K562 (cell line): Measurements from ENCODE around the gene UBXN10. TPM values are rescaled to one million over a fixed set of nuclear protein-coding genes. Genes with fewer than 3 reads are reported as not detected.

Experiments used
- AFF1 ChIP-seq, 2 experiments: fragments of 450-650 bp; IDR thresholded peaks; 2 replicates each; pipeline ENCODE4 v1.6.1; 2018; ENCODE audit warnings: mild to moderate bottlenecking in 2 of 2, low read depth in 1 of 2; ENCODE audit not compliant: partially characterized antibody in 2 of 2
- ARID1B ChIP-seq: fragments of 450-650 bp; IDR thresholded peaks from 2 replicates; pipeline ENCODE4 v1.6.1; 2016; ENCODE audit warnings: antibody characterized with exemption, mild to moderate bottlenecking, inconsistent platforms
- ASH1L ChIP-seq: fragments of 450-650 bp; IDR thresholded peaks from 2 replicates; pipeline ENCODE4 v1.6.1; 2018; ENCODE audit warnings: borderline replicate concordance, mild to moderate bottlenecking, low read depth; ENCODE audit not compliant: partially characterized antibody
- ATF3 ChIP-seq, 2 experiments: fragments of 450-650 bp in 1 of 2; sonication (generic) in 1 of 2; formaldehyde crosslinking in 1 of 2; IDR thresholded peaks in 1 of 2; conservative IDR thresholded peaks in 1 of 2; 2 replicates each; pipeline versions ENCODE4 v1.6.1 to v1.8.1; 2016 to 2023; ENCODE audit warnings: mild to moderate bottlenecking in 2 of 2, moderate library complexity in 2 of 2, inconsistent platforms in 1 of 2, missing genetic modification reagents in 1 of 2
- BCOR ChIP-seq: fragments of 450-650 bp; IDR thresholded peaks from 2 replicates; pipeline ENCODE4 v1.6.1; 2016
- CHD4 ChIP-seq: fragments of 200-600 bp; sonication (generic); IDR thresholded peaks from 3 replicates; pipeline ENCODE4 v1.6.1; 2012; ENCODE audit warnings: low read depth, mild to moderate bottlenecking, mixed read lengths, low read length, inconsistent platforms; ENCODE audit not compliant: insufficient read depth, insufficient replicate concordance, poor library complexity, severe bottlenecking
- ELF1 ChIP-seq: fragments of 200-800 bp; sonication (Bioruptor generic); IDR thresholded peaks from 2 replicates; pipeline ENCODE4 v1.6.1; 2016; ENCODE audit warnings: missing genetic modification characterization, missing compliant biosample characterization
- HMGXB4 ChIP-seq: sonication (generic); formaldehyde crosslinking; IDR thresholded peaks from 2 replicates; pipeline ENCODE4 v1.8.1; 2023; ENCODE audit warnings: mild to moderate bottlenecking, missing genetic modification reagents
- KAT7 ChIP-seq: sonication (generic); formaldehyde crosslinking; IDR thresholded peaks from 2 replicates; pipeline ENCODE4 v1.8.0; 2022; ENCODE audit warnings: missing genetic modification reagents, mild to moderate bottlenecking, borderline replicate concordance
- NUFIP1 ChIP-seq: fragments of 450-650 bp; IDR thresholded peaks from 2 replicates; pipeline ENCODE4 v1.6.1; 2018; ENCODE audit not compliant: partially characterized antibody
- PCBP2 ChIP-seq: fragments of 200-400 bp; formaldehyde crosslinking; IDR thresholded peaks from 2 replicates; pipeline ENCODE4 v1.6.1; 2018; ENCODE audit warnings: low read length, low read depth, mild to moderate bottlenecking, moderate library complexity; ENCODE audit not compliant: poor library complexity, severe bottlenecking
- SMAD4 ChIP-seq: fragments of 250-450 bp; sonication (Bioruptor Pico); conservative IDR thresholded peaks from 2 replicates; pipeline ENCODE4 v1.8.0; 2021; ENCODE audit warnings: inconsistent platforms, mild to moderate bottlenecking, moderate library complexity
- SRSF7 ChIP-seq: fragments of 200-400 bp; formaldehyde crosslinking; optimal IDR thresholded peaks from 2 replicates; pipeline ENCODE3; 2017; ENCODE audit warnings: mild to moderate bottlenecking, low read depth, low read length
- TBP ChIP-seq: optimal IDR thresholded peaks from 2 replicates; pipeline ENCODE3; 2011; ENCODE audit warnings: low read depth, low read length, improper control_type of control experiment
- TGIF2 ChIP-seq: sonication (generic); formaldehyde crosslinking; IDR thresholded peaks from 2 replicates; pipeline ENCODE4 v1.8.1; 2022; ENCODE audit warnings: mild to moderate bottlenecking, missing genetic modification reagents, moderate library complexity
- ZNF133 ChIP-seq: fragments of 250-450 bp; sonication (Bioruptor Pico); IDR thresholded peaks from 2 replicates; pipeline ENCODE4 v1.4.0; 2020; ENCODE audit warnings: mild to moderate bottlenecking
- polyA plus RNA-seq, 8 experiments: library from polyadenylated mRNA; depleted of rRNA in 4 of 8; stranded (reverse) in 5 of 8; unstranded in 3 of 8; fragments of >200 nt; fragmentation: Nextera tagmentation in 2 of 8; fragmentation: Illumina TruSeq in 1 of 8; extraction: Ambion mirVana in 2 of 8; extraction: Trizol in 1 of 8; gene quantifications; 2 replicates each; pipeline versions ENCODE4 v1.2.1 to v1.2.3, GENCODE V29; 2011 to 2014; ENCODE audit warnings: inconsistent platforms in 1 of 8, missing spikeins in 1 of 8
- total RNA-seq, 7 experiments: library from RNA; depleted of rRNA in 6 of 7; stranded (reverse); fragments of >200 nt in 6 of 7; fragmentation: Illumina TruSeq in 2 of 7; extraction: Trizol in 2 of 7; gene quantifications; 2 replicates each; pipeline versions ENCODE4 v1.2.1 to v1.2.3, GENCODE V29; 2011 to 2021; ENCODE audit warnings: low replicate concordance in 1 of 7
- TF ChIP-seq, protein P1 (sequence below): sonication (generic); formaldehyde crosslinking; IDR thresholded peaks from 2 replicates; pipeline ENCODE4 v1.8.1; 2023; ENCODE audit warnings: mild to moderate bottlenecking, missing genetic modification reagents

Gene UBXN10
- total and polyA plus RNA-seq, 9 of the 15 experiments (the other 6 are each of a cell fraction or from before 2014, with no cell fraction given), result 10.7 to 17.7 (median 13.6) TPM

- TF ChIP-seq HMGXB4 (CRISPR knock-in tag) (no peak), ARID1B (peak; percentile 95), ASH1L (no peak), ATF3 (IDR thresholded peaks at IDR 0.05) (peak; percentile 82; the same call in 1 of the 2 replicates), ATF3 (CRISPR knock-in tag; conservative IDR thresholded peaks at IDR 0.05) (no peak), NUFIP1 (no peak), ELF1 (peak; percentile 69), AFF1 (IDR thresholded peaks at IDR 0.05; ENCODE audit: low read depth in 1 of 2, partially characterized antibody in 2 of 2) (peak in 1 of 2 experiments; percentile 80), SRSF7 (no peak), PCBP2 (no peak), BCOR (peak; percentile 53), ZNF133 (CRISPR knock-in tag) (no peak), CHD4 (no peak), SMAD4 (CRISPR knock-in tag) (peak; percentile 88), TGIF2 (CRISPR knock-in tag) (no peak), TBP (no peak), KAT7 (CRISPR knock-in tag) (no peak)
- TF ChIP-seq, protein P1, sequence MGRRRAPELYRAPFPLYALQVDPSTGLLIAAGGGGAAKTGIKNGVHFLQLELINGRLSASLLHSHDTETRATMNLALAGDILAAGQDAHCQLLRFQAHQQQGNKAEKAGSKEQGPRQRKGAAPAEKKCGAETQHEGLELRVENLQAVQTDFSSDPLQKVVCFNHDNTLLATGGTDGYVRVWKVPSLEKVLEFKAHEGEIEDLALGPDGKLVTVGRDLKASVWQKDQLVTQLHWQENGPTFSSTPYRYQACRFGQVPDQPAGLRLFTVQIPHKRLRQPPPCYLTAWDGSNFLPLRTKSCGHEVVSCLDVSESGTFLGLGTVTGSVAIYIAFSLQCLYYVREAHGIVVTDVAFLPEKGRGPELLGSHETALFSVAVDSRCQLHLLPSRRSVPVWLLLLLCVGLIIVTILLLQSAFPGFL (CRISPR knock-in tag), result no peak
Observed at GRCh38 chr1:20184997-20185833, 681 bp upstream of the UBXN10 start (continued).
